Measurements from ENCODE around the gene LEKR1. TPM values are rescaled to one million over a fixed set of nuclear protein-coding genes. Genes with fewer than 3 reads are reported as not detected.

LEKR1 gene
- total RNA-seq, 5 donors from 2014 or later (not counting 1 experiment from before 2014, with no cell fraction given), result 1.2 to 3.6 (median 2.8) TPM

Other genes starting within 250 kb of the LEKR1 start
- 100 to 1,000 TPM in 4 of 5 donors, 10 to 100 TPM in 1; 78.8 to 124 (median 110) TPM for gene TIPARP, start 151.8 kb upstream of the LEKR1 start, total RNA-seq